ENCODE results near the gene NEDD4.
"Not testable (repeated sequence)": the region's sequence is repeated elsewhere in the genome, so short reads cannot be mapped to it uniquely, and the experiment has no call there.

The NEDD4 gene

DNA sequence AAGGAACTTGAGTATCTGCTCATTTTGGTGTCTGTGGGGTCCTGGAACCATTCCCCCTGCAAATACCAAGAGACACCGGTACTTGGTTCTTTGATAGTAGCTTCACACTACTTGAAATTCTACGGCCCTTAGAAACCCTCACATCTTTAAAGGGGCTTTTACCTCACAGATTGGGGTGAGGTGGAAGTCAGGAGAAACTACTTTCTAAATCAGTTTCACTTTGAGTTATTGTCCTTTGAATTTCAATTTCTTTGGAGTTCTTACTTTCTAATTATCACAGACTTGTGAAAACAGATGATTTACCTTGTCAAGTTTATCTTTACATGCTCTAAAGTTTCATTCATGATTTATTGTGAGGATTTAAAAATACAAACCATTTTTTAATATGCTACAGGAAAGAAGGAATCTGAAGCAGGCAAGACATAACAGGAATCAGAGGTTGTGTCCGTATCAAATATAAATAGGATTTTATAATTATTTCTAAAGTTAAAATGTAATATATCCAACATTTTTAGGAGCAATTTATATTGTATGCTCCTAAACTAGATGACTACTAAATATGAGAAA lies 98.9 kb downstream of the NEDD4 start:
- no peak for DNase-seq (ENCODE audit: low read depth in 2 of 2)

DNA sequence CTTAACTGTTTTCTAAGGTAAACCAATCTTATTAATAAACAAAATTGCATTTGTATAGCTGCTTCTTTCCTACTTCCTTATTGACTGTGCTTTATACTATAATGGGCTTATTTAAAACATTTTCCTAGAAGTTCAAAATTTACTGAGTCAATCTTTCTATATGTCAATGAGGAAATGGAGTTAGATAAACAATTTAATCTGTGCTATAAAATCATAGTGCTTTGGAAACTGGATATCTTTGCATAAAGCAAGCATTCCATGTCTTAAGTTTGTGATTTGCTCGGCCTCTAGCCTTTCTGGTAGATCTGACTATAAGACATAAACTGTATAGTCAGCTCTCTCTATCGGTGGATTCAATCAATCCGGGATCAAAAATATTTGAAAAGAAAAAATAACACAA lies 99.6 kb downstream of the NEDD4 start:
- no peak for DNase-seq (ENCODE audit: low read depth in 2 of 2)

DNA sequence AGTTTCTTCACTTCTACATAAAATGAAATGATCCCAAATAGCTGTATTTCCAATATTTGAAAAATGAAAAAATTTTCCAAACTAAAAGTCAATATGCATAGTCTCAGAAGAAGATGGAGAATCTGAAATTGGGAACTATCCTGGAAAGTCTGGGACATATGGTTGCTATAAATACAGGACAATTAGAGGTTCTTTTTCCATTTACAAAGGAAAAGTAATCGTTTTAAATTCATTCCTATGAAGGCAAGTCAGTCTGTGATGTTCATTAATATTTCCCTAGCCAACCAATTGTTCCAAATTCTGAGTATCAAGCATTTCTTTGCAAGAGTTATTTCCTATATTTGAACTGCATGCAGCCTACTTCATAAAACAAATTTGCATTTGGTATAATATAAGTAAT lies 102.2 kb downstream of the NEDD4 start:
- no peak for DNase-seq (ENCODE audit: low read depth in 2 of 2)

DNA sequence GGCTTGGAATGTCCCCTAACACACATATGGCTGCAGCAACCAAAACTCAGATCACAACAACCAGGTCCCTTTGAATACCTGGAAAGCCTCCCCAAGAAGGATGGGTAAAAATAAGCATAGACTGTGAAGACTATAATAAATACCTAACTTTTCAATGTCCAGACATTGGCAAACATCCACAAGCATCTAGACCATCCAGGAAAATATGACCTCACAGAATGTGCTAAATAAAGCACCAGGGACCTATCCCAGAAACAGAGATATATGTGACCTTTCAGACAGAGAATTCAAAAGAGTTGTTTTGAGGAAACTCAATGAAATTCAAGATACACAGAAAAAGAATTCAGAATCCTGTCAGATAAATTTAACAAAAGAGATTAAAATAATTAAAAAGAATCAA lies 109.2 kb downstream of the NEDD4 start:
- no peak for DNase-seq (ENCODE audit: low read depth in 2 of 2)

DNA sequence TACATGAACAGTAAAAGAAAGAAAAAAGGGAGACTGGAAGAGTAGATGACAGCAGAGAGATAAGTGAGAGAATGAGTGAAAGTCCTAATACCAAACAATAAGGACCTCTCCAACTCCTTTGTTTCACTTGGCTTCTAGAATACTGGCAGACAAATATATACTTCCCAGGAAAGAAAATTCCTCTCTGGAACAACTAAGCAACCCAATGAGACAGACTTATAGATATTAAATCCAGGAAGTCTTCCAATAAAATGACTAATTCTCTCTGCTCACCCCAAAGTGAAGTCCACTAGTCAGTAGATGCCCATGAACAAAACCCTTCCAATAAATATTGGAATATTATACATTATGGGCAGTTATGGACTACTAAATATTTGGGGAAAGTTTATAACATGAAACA lies 114.2 kb downstream of the NEDD4 start:
- no peak for DNase-seq (ENCODE audit: low read depth in 2 of 2)

DNA sequence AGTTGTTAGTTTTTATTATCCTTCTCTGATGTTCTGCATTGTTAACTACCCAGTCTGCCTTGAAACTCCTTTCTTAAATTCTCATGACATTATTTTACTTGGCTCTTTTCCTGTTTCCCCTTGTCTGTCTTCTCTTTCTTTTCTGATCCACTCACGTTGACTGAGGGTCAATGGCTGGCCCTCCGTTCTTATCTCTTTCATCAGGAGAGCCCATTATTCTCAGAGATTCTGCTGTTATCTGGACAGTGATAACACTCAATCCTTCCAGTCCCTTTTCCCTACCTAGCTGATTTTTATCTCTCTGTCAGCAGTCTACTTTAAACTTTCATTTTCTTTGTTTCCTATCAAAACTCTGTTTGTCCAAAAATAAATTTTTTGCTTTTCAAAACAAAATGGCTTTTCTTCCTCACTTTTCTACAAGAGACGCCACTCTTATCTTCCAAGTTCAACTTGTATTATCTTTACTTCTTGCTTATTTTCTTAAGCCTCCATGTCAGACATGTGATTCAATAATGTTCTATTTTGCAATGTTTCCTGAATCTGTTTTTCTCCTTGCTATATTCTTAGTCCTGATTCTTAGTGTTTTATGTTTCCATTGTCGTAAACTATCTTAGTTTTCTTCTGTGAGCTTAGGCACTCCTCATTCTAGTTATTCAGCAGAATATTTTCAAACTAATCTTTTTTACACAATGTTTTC lies 120.2 kb downstream of the NEDD4 start:
- DNase-seq (ENCODE audit: low read depth in 2 of 2), result no peak

DNA sequence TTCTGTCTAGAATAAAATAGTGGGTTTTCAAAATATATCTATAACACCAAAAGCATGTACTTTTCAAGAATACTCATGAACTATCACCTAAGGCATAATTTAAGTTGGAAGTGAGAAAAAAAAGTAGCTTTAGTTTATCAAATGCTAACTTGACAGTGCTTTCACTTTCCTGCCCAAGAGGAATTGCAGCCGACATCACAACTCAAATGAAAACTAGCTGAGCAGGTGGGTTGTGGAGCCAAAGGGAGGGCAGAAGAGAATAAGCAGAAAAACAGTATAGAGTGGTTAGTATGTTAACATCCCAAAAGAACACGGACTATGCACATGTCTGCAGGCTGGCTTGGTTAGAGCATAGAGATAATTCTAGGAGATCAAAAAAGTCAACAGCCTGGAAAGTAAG lies 120.9 kb downstream of the NEDD4 start:
- DNase-seq (ENCODE audit: low read depth in 2 of 2), result no peak

DNA sequence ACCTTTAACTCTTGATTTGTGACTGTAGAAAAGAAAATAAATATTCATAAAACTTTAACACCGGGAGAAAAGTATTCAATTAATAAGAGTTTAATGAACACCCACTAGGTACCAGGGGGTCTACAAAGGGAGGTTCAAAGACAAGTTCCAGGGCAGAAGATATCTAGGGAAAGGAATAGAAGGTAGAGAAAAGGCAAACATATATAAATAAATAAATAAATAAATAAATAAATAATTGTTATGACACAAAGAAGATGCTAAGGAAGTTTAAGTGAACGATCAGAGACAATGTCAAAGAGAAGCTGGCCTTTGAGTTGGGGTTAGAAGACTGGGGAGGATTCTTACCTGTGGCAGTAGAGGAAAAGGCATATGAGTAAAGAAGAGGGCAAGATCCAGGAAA lies 123.8 kb downstream of the NEDD4 start:
- no peak for DNase-seq (ENCODE audit: low read depth in 2 of 2)

DNA sequence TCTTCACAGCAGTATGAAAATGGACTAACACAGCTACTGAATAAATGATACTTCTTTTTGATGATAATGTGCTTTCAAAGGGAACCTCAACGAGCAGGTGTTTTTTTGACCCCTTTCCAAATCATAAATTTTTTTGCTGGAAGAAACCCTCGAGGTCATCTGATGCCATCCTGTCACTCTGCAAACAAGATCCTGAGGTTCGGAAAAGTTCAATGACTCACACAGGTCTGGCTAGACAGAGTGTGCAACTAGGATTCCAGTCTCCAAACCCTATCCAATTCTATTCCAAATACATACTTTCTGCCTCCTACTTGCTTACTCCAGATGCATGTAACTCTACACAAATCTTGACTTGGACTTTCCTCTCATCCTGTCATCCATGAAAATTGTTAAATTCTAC lies 124.7 kb downstream of the NEDD4 start:
- DNase-seq (ENCODE audit: low read depth in 2 of 2), result no peak

DNA sequence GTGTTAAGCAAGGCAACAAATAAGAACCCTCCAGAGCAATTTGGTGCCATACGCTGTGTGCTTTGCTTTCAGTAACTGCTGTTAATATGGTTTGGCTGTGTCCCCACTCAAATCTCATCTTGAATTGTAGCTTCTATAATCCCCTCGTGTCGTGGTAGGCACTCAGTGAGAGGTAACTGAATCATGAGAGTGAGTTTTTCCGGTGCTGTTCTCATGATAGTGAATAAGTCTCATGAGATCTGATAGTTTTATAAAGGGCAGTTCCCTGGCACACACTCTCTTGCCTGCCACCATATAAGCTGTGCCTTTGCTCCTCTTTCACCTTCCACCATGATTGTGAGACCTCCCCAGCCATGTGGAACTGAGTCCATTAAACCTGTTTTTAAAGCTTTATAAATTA lies 125.1 kb downstream of the NEDD4 start:
- not testable (repeated sequence) for DNase-seq (ENCODE audit: low read depth in 2 of 2)

DNA sequence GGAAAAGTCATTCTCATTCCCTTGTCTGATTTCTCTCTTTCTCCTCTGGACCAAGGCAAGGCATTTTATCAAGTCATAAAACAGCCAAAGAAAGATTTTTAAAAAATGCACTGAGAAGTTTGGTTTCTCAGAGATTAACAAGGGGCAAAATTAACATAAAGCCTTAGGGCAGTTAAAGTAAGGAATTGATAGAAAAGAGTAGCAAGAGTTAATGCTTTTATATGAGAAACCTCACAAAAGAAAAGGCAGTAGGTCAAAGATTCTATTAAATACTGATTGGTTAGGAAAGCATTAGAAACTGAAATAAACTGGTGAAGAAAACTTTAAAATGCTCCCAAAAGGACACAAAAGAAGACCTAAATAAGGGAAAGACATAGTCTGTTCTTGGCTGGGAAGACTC lies 129.5 kb downstream of the NEDD4 start:
- DNase-seq (ENCODE audit: low read depth in 2 of 2), result no peak

DNA sequence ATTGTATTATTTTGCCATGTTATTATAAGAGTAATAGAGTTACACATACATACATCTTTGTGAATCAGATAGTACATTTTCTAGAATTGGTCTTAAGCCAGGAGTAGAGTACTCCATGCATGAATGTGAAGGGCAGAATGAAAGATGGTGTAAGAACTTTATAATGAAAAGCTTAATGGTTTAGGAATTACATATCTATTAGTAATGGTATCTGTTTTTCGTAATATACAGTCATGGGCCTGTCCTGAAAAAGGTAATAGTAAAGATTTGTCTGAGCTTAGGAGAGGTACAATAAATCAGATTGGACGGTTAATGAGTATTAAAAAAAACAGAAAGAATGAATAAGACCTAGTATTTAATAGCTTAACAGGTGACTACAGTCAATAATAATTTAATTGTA lies 132.3 kb downstream of the NEDD4 start:
- DNase-seq (ENCODE audit: low read depth in 2 of 2), result no peak

DNA sequence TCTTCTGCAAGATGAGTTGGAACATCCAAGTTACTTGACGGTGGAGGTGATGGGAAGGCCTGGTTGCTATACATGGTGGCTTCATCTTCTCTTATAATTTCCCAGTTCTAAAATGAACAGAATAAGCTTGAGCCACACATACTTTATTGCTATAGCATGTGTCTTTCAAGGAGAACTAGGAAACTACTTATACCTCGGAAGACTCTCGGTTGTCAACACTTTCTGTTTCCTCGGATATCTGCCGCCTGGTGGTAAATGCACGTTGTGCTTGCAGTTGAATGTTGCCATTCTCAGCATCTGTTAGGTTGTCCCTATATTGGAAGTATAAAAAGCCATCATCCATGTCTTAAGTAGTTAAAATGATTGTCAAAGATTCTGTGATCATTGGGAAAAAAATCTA lies 132.9 kb downstream of the NEDD4 start:
- no peak for DNase-seq (ENCODE audit: low read depth in 2 of 2)

DNA sequence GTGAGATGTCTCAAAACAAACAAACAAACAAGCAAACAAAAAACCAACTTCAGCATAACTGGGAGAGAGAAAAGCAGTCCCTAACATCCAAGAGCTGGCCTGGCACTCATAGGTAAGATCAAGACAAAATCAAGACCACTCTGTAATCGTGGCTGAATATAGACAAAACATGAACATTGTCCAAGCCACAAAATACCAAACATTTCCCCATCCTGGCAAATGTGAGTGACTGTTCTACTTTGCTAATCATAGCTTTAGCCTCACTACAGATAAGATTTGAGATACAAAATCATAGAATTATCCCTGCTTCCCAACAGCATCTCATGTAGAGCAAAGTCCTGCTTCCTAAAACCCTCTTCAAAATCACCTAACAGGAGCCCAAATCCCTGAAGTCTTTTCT lies 133.7 kb downstream of the NEDD4 start:
- no peak for DNase-seq (ENCODE audit: low read depth in 2 of 2)

DNA sequence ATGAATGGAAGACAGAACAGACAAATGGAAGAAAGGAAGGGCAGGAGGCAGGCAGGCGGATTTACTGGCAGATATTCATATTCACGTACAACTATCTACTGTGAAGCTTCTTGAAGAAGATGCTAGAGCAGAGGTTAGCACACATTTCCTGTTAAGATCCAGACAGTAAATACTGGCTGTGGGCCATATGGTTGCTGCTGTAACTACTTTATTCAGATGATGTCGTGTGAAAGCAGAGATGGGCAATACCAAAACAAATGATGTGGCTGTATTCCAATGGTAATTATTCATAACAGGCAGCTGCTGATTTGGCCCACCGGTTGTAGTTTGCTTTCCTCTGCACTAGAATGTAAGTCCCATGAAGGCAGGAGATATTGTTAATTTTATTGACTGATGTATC lies 134.8 kb downstream of the NEDD4 start:
- DNase-seq (ENCODE audit: low read depth in 2 of 2), result no peak

DNA sequence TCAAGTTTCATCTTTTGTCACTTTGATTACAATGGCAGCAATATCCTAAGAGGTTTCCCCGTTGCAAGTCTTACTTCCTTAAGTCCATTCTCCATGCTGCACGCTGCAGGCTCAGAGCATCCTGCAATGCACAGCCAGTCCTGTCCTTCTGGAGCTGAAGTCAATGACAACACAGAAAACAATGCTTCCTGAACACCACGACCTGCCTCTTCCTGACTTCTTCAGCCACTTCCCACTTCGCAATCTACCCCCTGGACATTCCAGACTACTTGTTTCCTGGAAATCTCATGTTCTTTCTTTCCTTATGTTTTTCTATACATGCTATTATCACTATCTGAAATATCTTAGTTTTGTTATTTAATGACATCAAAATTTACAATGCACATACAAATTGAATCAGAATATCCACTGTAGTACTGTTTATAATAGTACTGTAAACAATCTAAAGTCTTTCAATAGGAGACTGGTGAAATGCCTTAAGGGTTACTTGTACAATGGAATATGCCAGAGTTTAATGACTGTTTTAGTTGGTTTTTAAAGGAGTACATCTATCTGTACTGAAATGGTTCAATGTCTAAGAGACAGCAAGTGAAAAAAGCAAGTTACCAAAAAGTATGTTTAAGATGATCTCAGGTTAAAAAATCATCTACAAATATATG lies 136.8 kb downstream of the NEDD4 start:
- DNase-seq (ENCODE audit: low read depth in 2 of 2), result no peak

DNA sequence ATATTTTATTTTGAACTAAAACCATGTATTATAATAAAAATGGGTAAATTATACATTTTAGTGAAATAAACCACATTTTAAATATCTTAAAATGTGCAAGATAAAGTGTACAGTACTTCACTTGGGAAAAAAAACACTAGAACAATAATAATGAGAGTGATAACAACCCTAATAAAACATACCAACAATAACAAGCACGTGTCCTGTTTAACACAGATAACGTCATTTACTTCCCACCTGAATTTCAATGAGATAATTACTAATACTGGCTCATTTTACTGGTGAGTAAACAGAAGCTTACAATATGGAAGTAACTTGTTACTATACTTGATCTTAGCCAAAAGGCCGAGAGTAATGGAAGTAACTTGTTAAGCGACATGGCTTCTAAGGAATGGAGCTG lies 140.3 kb downstream of the NEDD4 start:
- no peak for DNase-seq (ENCODE audit: low read depth in 2 of 2)

DNA sequence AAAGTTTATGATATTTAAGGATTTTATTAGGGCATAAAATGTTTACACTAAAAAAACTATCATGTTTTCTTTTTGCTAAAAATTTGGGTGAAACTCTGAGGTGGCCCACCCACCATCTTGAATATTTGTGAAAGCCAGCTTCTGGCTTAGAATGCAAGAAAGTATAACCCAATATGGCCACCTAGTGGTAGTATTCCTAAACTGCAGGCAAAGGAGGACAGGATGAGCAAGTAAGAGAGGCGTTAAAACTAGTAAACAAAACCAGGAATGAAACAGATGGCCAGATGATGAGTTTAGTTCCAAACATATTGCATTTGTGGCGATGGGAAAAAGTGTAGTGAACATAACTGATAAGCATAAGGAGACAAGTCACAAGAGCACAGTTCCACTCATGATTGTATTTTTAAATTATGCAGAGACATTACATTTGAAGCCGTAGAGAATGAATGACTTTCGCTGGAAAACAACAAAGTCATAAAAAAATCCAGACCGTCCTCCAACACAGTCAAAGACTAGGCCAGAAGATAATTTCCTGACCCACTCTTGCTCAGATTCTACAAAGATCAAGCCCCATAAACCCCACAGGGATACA lies 147.2 kb downstream of the NEDD4 start:
- no peak for DNase-seq (ENCODE audit: low read depth in 2 of 2)

DNA sequence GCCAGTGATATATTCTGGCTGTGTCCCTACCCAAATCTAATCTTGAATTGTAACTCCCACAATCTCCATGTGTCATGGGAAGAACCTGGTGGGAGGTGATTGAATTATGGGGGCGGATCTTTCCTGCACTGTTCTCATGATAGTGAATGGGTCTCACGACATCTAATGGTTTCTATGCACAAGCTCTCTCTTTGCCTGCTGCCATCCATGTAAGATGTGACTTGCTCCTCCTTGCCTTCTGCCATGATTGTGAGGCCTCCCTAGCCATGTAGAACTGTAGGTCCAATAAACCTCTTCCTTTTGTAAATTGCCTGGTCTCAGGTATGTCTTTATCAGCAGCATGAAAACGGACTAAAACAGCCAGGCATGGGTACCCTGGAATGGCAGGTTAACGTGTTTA lies 150.5 kb downstream of the NEDD4 start:
- not testable (repeated sequence) for DNase-seq (ENCODE audit: low read depth in 2 of 2)

DNA sequence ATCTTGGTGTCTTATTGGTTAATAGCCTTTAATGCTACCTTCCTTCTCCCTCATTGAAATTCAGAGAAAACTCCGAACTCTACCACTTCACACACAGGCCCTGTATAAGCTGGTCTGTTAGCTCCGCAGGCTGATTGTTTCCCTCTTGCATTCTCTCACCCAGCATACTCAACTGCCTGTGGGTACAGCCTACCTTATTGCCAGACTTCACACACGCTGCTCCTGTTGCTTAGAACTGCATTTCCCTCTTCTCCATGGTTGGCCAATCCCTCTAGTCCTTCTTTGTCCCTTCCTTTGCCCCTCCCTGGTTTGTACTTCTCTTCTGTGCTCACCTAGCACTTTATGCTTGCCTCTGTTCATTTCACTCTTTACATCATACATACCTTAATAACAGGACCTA lies 157.5 kb downstream of the NEDD4 start:
- no peak for DNase-seq (ENCODE audit: low read depth in 2 of 2)

DNA sequence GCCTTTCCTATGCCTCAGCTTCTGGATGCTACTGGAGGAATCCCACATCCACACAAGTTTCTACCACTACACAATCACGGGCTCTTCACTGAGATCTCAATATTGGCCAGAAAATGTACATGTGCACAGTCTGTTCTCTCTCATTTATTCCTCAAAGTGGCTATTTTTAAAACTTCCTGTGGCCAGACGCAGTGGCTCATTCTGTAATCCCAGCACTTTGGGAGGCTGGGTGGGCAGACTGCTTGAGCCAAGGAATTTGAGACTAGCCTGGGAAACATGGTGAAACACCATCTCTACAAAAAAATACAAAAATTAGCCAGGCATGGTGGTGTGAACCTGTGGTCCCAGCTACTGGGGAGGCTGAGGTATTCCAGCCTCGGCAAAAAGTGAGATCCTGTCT lies 159.1 kb downstream of the NEDD4 start:
- no peak for DNase-seq (ENCODE audit: low read depth in 2 of 2)

DNA sequence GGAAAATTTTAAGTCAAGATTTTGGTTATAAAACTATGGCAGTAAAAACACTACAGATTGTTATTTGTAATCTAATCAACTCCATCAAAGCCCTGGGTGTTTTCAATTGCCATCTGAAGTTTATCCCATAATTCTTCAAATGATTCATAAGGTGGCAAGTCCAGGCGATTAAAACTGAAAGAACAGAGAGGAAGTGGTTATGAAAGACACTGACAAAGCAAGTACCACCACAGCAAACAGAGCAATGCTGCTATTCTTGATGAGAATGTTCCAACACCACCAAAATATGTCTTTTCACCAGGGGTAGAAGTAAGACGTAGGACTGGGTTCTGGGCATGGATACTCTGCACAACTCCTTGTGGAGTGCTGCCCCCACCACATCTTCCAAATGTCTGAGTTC lies 163.6 kb downstream of the NEDD4 start:
- DNase-seq (ENCODE audit: low read depth in 2 of 2), result no peak

DNA sequence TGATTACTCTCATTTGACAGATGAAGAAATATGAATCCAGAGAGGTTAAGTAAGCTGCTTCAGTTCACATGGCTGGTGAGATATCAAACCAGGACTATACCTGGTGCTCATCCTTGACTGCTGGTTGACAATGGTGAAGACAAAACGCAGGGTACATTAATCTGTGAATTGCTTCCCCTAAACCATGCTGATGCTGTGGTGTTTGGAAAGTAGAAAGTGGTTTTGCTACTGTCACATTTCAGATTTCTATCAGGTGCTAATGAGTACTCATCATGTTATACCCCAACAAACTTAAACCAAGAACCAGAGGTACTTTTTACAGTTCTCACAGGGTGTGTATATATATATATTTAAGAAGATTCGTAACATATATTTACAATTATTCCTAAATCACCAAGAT lies 165.5 kb downstream of the NEDD4 start:
- DNase-seq (ENCODE audit: low read depth in 2 of 2), result no peak
